Testis (tissue), 2 donors: ENCODE measurements around the gene MYRFL.

Source experiments
- CTCF ChIP-seq, 3 experiments: fragments of 450-650 bp in 2 of 3; fragments of 200-600 bp in 1 of 3; sonication (generic) in 1 of 3; IDR thresholded peaks; one replicate each; pipeline ENCODE4 v1.5.1; 2016 to 2019; ENCODE audit warnings: antibody characterized with exemption in 3 of 3, mild to moderate bottlenecking in 2 of 3, moderate library complexity in 1 of 3
- POLR2A ChIP-seq: fragments of 450-650 bp; IDR thresholded peaks from one replicate; pipeline ENCODE4 v1.6.1; 2017; ENCODE audit warnings: antibody characterized with exemption, mild to moderate bottlenecking, moderate library complexity

DNA sequence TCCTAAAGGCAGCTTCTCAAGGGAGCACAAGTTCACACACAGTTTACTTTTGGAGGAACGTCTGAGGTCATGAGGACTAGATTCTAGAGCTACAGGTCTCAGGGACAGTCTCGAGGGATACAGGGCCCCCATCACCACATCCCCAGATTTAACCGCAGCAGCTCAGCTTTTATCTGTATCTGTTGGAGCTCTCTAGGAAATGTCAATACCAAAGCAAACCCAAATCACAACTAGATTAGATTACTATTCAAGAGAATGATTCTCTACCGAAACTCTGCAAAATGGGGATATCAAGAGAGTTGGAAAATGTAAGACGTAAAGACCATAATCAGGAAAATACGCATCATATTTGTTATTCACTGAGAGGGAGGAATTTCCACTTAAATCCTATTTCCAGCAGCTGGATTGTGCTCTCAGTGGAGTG is 4.0 kb upstream of the MYRFL start:
- TF ChIP-seq POLR2A, result no peak
- no peak for TF ChIP-seq CTCF (IDR thresholded peaks at IDR 0.05)
